GM23338 (cell line): ENCODE data around the gene LAMA4. TPM values are rescaled to one million over a fixed set of nuclear protein-coding genes. Genes with fewer than 3 reads are reported as not detected.

Source experiments
- ATAC-seq: fragments of 200-7000 bp; cut with Tn5 transposase; 3 replicates; pipeline ENCODE4 v1.9.1; 2020
- DNase-seq: peaks from one replicate; pipeline ENCODE4 v3.0.0-alpha.2; 2015; ENCODE audit warnings: low spot score
- H2AFZ ChIP-seq: fragments of 200-600 bp; sonication (generic); 2 replicates; pipeline ENCODE4 v1.8.0; 2016; ENCODE audit warnings: antibody characterized with exemption, mild to moderate bottlenecking, moderate library complexity
- H3F3A ChIP-seq: fragments of 200-600 bp; sonication (generic); replicated peaks from 2 replicates; pipeline ENCODE4 v1.8.0; 2017; ENCODE audit warnings: antibody characterized with exemption, mixed run types, low read depth
- H3K27ac ChIP-seq: fragments of 200-600 bp; sonication (generic); 2 replicates; pipeline ENCODE4 v1.6.1; 2016; ENCODE audit warnings: low read depth
- H3K27me3 ChIP-seq: fragments of 200-600 bp; sonication (generic); 2 replicates; pipeline ENCODE4 v1.8.0; 2016; ENCODE audit warnings: mild to moderate bottlenecking, mixed run types, moderate library complexity; ENCODE audit not compliant: insufficient read depth
- H3K36me3 ChIP-seq: fragments of 200-600 bp; sonication (generic); 2 replicates; pipeline ENCODE4 v1.8.0; 2016; ENCODE audit warnings: mild to moderate bottlenecking; ENCODE audit not compliant: insufficient read depth
- H3K4me1 ChIP-seq: fragments of 200-600 bp; sonication (generic); 2 replicates; pipeline ENCODE4 v1.8.0; 2016; ENCODE audit warnings: mild to moderate bottlenecking, moderate library complexity; ENCODE audit not compliant: insufficient read depth
- H3K4me2 ChIP-seq: fragments of 200-600 bp; sonication (generic); 2 replicates; pipeline ENCODE4 v1.7.1; 2017; ENCODE audit warnings: mixed run types
- H3K4me3 ChIP-seq: fragments of 200-600 bp; sonication (generic); 2 replicates; pipeline ENCODE4 v1.6.1; 2016; ENCODE audit warnings: mixed run types
- H3K79me2 ChIP-seq: fragments of 200-600 bp; sonication (generic); replicated peaks from 2 replicates; pipeline ENCODE4 v1.8.0; 2017; ENCODE audit warnings: mild to moderate bottlenecking; ENCODE audit not compliant: insufficient read depth
- H3K9me2 ChIP-seq: fragments of 200-600 bp; sonication (generic); 2 replicates; pipeline ENCODE4 v1.8.0; 2017; ENCODE audit not compliant: insufficient read depth
- H4K20me1 ChIP-seq: fragments of 200-600 bp; sonication (generic); replicated peaks from 2 replicates; pipeline ENCODE4 v1.8.0; 2017; ENCODE audit warnings: mild to moderate bottlenecking; ENCODE audit not compliant: insufficient read depth
- H3K27ac Mint-ChIP-seq: 2 replicates; pipeline ENCODE4 v1.8.0; 2020; ENCODE audit warnings: inconsistent platforms, mild to moderate bottlenecking, moderate library complexity, mixed read lengths
- H3K27me3 Mint-ChIP-seq: 3 replicates; pipeline ENCODE4 v1.8.0; 2022; ENCODE audit warnings: low read depth, mild to moderate bottlenecking, moderate library complexity, mixed read lengths, inconsistent platforms; ENCODE audit not compliant: insufficient read depth, poor library complexity
- H3K36me3 Mint-ChIP-seq: 3 replicates; pipeline ENCODE4 v1.8.0; 2021; ENCODE audit warnings: low read depth, mild to moderate bottlenecking, inconsistent platforms, moderate library complexity, mixed read lengths
- H3K4me1 Mint-ChIP-seq: 3 replicates; pipeline ENCODE4 v1.8.0; 2020; ENCODE audit warnings: mild to moderate bottlenecking, inconsistent platforms, mixed read lengths
- H3K4me3 Mint-ChIP-seq: 3 replicates; pipeline ENCODE4 v1.8.0; 2021; ENCODE audit warnings: moderate library complexity, mild to moderate bottlenecking, inconsistent platforms, mixed read lengths
- H3K9me3 Mint-ChIP-seq: 3 replicates; pipeline ENCODE4 v1.8.0; 2020; ENCODE audit warnings: moderate library complexity, mild to moderate bottlenecking, inconsistent platforms, mixed read lengths
- CREB1 ChIP-seq: fragments of 250-450 bp; sonication (Bioruptor Pico); IDR thresholded peaks from 2 replicates; pipeline ENCODE4 v1.5.0; 2020; ENCODE audit warnings: low read depth, mild to moderate bottlenecking, moderate library complexity
- EZH2 ChIP-seq: fragments of 200-600 bp; sonication (generic); IDR thresholded peaks from one replicate; pipeline ENCODE4 v1.8.0; 2017; ENCODE audit warnings: antibody characterized with exemption, mild to moderate bottlenecking, low read depth; ENCODE audit not compliant: unreplicated experiment
- JUNB ChIP-seq: IDR thresholded peaks from one replicate; pipeline ENCODE4 v1.6.1; 2016; ENCODE audit warnings: antibody characterized with exemption; ENCODE audit not compliant: unreplicated experiment
- NANOG ChIP-seq: IDR thresholded peaks from 2 replicates; pipeline ENCODE4 v1.6.1; 2016; ENCODE audit warnings: antibody characterized with exemption, borderline replicate concordance
- STAT1 ChIP-seq: IDR thresholded peaks from one replicate; pipeline ENCODE4 v1.6.1; 2016; ENCODE audit warnings: antibody characterized with exemption; ENCODE audit not compliant: unreplicated experiment
- ZNF114 ChIP-seq: fragments of 250-450 bp; sonication (Bioruptor Pico); IDR thresholded peaks from 2 replicates; pipeline ENCODE4 v1.5.0; 2020; ENCODE audit warnings: mild to moderate bottlenecking, moderate library complexity
- ZNF331 ChIP-seq: fragments of 250-450 bp; sonication (Bioruptor Pico); IDR thresholded peaks from 2 replicates; pipeline ENCODE4 v1.5.0; 2020; ENCODE audit warnings: low read depth, mild to moderate bottlenecking, moderate library complexity
- polyA plus RNA-seq: library from polyadenylated mRNA; unstranded; fragments of >200 nt; fragmentation: Nextera tagmentation; extraction: Ambion mirVana; gene quantifications from 2 replicates; pipeline ENCODE4 v1.2.1, GENCODE V29; 2016
- total RNA-seq: library from RNA; depleted of rRNA; stranded (reverse); fragments of >200 nt; shearing (Covaris generic); gene quantifications from 2 replicates; pipeline ENCODE4 v1.2.3, GENCODE V29; 2014
- TF ChIP-seq, protein P1 (sequence below): fragments of 250-450 bp; sonication (Bioruptor Pico); IDR thresholded peaks from 2 replicates; pipeline ENCODE4 v1.5.0; 2020; ENCODE audit warnings: mild to moderate bottlenecking, moderate library complexity

LAMA4 gene
- total and polyA plus RNA-seq, 2 experiments from 2014 or later = 1.7 to 2.8 TPM

DNA sequence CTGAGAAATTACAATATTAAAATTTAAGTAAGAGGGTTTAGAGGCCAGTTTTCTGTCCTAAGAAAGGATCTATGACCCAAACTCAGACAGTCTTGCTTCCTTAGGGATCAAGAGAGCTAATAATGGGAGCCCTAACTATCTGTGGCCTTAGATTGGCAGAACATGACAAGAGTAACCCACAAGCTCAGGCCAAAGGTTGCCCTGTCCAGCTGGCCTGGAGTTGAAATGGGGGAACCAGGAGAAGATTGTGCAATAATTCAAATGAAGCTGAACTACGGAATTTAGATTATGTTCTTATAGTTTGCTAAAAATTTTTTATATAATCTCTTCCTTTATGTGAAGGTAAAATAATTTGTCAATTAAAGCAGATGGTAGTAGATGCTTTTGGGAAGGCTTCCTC, 26.4 kb downstream of the LAMA4 start (continued):
- TF ChIP-seq, protein P1, sequence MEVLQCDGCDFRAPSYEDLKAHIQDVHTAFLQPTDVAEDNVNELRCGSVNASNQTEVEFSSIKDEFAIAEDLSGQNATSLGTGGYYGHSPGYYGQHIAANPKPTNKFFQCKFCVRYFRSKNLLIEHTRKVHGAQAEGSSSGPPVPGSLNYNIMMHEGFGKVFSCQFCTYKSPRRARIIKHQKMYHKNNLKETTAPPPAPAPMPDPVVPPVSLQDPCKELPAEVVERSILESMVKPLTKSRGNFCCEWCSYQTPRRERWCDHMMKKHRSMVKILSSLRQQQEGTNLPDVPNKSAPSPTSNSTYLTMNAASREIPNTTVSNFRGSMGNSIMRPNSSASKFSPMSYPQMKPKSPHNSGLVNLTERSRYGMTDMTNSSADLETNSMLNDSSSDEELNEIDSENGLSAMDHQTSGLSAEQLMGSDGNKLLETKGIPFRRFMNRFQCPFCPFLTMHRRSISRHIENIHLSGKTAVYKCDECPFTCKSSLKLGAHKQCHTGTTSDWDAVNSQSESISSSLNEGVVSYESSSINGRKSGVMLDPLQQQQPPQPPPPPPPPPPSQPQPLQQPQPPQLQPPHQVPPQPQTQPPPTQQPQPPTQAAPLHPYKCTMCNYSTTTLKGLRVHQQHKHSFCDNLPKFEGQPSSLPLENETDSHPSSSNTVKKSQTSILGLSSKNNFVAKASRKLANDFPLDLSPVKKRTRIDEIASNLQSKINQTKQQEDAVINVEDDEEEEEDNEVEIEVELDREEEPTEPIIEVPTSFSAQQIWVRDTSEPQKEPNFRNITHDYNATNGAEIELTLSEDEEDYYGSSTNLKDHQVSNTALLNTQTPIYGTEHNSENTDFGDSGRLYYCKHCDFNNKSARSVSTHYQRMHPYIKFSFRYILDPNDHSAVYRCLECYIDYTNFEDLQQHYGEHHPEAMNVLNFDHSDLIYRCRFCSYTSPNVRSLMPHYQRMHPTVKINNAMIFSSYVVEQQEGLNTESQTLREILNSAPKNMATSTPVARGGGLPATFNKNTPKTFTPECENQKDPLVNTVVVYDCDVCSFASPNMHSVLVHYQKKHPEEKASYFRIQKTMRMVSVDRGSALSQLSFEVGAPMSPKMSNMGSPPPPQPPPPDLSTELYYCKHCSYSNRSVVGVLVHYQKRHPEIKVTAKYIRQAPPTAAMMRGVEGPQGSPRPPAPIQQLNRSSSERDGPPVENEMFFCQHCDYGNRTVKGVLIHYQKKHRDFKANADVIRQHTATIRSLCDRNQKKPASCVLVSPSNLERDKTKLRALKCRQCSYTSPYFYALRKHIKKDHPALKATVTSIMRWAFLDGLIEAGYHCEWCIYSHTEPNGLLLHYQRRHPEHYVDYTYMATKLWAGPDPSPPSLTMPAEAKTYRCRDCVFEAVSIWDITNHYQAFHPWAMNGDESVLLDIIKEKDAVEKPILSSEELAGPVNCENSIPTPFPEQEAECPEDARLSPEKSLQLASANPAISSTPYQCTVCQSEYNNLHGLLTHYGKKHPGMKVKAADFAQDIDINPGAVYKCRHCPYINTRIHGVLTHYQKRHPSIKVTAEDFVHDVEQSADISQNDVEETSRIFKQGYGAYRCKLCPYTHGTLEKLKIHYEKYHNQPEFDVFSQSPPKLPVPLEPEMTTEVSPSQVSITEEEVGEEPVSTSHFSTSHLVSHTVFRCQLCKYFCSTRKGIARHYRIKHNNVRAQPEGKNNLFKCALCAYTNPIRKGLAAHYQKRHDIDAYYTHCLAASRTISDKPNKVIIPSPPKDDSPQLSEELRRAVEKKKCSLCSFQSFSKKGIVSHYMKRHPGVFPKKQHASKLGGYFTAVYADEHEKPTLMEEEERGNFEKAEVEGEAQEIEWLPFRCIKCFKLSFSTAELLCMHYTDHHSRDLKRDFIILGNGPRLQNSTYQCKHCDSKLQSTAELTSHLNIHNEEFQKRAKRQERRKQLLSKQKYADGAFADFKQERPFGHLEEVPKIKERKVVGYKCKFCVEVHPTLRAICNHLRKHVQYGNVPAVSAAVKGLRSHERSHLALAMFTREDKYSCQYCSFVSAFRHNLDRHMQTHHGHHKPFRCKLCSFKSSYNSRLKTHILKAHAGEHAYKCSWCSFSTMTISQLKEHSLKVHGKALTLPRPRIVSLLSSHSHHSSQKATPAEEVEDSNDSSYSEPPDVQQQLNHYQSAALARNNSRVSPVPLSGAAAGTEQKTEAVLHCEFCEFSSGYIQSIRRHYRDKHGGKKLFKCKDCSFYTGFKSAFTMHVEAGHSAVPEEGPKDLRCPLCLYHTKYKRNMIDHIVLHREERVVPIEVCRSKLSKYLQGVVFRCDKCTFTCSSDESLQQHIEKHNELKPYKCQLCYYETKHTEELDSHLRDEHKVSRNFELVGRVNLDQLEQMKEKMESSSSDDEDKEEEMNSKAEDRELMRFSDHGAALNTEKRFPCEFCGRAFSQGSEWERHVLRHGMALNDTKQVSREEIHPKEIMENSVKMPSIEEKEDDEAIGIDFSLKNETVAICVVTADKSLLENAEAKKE (CRISPR knock-in tag) = no peak
- no peak for TF ChIP-seq ZNF114
- no peak for TF ChIP-seq STAT1
- TF ChIP-seq JUNB = no peak
- no peak for TF ChIP-seq NANOG
- no peak for TF ChIP-seq ZNF331
- TF ChIP-seq EZH2 = no peak
- no peak for TF ChIP-seq CREB1

DNA sequence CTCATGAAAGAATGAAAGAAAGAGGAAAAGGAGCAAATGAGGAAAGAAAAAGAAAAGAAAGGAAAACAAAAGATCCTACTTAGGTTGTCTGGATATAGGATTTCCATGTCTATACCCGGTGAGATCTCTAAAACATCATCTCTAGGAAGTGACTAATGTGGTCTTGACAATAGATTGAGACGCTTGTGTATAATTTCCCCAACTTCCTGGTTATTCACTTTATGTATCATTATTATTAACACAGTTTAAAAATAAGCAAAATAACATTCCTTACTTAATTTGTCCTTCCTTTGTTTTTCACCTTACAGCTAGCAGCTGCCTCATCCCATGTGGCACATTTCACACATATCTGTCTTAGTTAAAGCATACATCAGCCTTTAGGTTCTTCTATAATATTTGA, 27.0 kb downstream of the LAMA4 start:
- H4K20me1 ChIP-seq = no peaks in the 10 kb centered on the region
- H3F3A ChIP-seq = no peaks in the 10 kb centered on the region
- Mint-ChIP-seq H3K9me3 (no peaks in the 10 kb centered on the region), H3K27me3 (peaks cover 2% of the 10 kb centered on the region), H3K4me1 (peaks cover 10% of the 10 kb centered on the region), H3K27ac (no peak overlapping the region), H3K4me3 (no peak overlapping the region), H3K36me3 (no peaks in the 10 kb centered on the region; the same call in 2 of the 3 replicates)
- H3K27me3 ChIP-seq = no peaks in the 10 kb centered on the region
- DNase-seq = no peak
- H3K79me2 ChIP-seq = no peaks in the 10 kb centered on the region
- no peak for TF ChIP-seq EZH2
- peaks cover 4% of the 10 kb centered on the region; the same call in 1 of the 2 replicates for H3K9me2 ChIP-seq
- no peaks in the 10 kb centered on the region for H3K4me1 ChIP-seq
- ATAC-seq = no peak
- no peaks in the 10 kb centered on the region for H3K36me3 ChIP-seq
- no peak overlapping the region for H3K4me3 ChIP-seq
- no peak overlapping the region for H3K4me2 ChIP-seq
- H3K27ac ChIP-seq = no peak overlapping the region
- H2AFZ ChIP-seq = no peak overlapping the region
